HUES6 (cell line): ENCODE results near the gene BANF1.

Experiments
- H3K27ac ChIP-seq: 2 replicates; pipeline ENCODE4 v1.7.0; 2013; ENCODE audit warnings: low read depth, mild to moderate bottlenecking, low read length, inconsistent platforms
- H3K27me3 ChIP-seq: 2 replicates; pipeline ENCODE4 v1.6.1; 2013; ENCODE audit warnings: low read length; ENCODE audit not compliant: control insufficient read depth, insufficient read depth
- H3K36me3 ChIP-seq: 2 replicates; pipeline ENCODE4 v1.6.1; 2013; ENCODE audit warnings: low read length; ENCODE audit not compliant: control insufficient read depth, insufficient read depth
- H3K4me1 ChIP-seq: 2 replicates; pipeline ENCODE4 v1.6.1; 2013; ENCODE audit warnings: low read length; ENCODE audit not compliant: control insufficient read depth, insufficient read depth
- H3K4me3 ChIP-seq: 2 replicates; pipeline ENCODE4 v1.5.1; 2013; ENCODE audit warnings: low read depth, low read length
- H3K9ac ChIP-seq: one replicate; pipeline ENCODE4 v1.6.1; 2013; ENCODE audit warnings: mild to moderate bottlenecking, low read length
- H3K9me3 ChIP-seq: 2 replicates; pipeline ENCODE4 v1.6.1; 2013; ENCODE audit warnings: low read depth, low read length; ENCODE audit not compliant: control insufficient read depth, insufficient read depth

The BANF1 gene

DNA sequence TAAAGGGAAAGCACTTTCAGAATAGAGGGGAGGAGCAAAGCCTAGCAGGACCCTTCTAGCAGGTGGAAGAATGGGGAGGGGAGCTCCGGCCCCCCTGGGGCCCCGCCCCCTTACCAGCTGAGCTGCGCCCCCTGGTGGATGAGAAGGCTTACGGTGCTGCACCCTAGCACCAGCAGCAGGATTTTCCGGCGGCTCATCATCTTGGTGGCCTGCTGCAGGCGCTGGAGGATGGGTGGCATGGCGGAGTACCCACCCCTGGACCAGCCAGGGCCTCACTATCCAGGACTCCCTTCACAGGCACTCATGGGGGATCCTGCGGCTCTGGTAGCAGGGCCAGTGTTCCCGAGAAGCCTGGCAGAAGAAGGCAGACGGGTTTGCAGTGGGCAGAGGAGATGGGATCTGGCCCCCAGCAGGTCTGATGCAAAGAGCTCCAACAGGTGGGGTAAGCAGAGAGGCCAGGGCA lies 42.9 kb downstream of the BANF1 start:
- H3K4me1 ChIP-seq = peaks cover 14% of the 10 kb centered on the region
- no peak overlapping the region for H3K9ac ChIP-seq
- H3K9me3 ChIP-seq = no peaks in the 10 kb centered on the region
- peaks cover 15% of the 10 kb centered on the region; the same call in 1 of the 2 replicates for H3K36me3 ChIP-seq
- H3K4me3 ChIP-seq = no peak overlapping the region
- H3K27me3 ChIP-seq = no peaks in the 10 kb centered on the region; the same call in 1 of the 2 replicates
- no peak overlapping the region for H3K27ac ChIP-seq

DNA sequence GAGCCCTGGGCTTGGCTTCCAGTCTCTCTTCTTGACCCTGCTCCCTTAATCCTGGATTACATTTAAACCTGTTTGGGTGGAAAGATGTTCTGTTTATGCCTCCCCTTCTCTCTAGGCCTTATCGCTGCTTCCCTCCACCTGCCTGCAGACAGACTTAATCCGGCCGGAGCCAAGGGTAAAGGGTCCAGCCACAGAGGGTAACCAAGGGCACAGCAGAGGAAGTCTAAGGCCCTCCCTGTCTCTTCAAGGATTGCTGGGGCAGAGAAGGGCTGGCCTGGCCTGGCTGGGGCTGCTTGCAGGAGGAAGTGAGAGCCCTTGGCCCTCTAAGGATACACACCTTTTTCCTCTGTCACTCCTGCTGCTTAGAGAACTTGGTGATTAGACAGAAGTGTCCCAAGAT lies 44.6 kb downstream of the BANF1 start:
- no peak overlapping the region for H3K9ac ChIP-seq
- H3K27ac ChIP-seq = no peak overlapping the region
- H3K4me1 ChIP-seq = peaks cover 23% of the 10 kb centered on the region
- no peaks in the 10 kb centered on the region for H3K9me3 ChIP-seq
- peaks cover 9% of the 10 kb centered on the region; the same call in 1 of the 2 replicates for H3K36me3 ChIP-seq
- H3K4me3 ChIP-seq = no peak overlapping the region
- no peaks in the 10 kb centered on the region; the same call in 1 of the 2 replicates for H3K27me3 ChIP-seq

- Histone ChIP-seq H3K4me3 (peak overlapping the region; percentile 72; the same call in 1 of the 2 replicates), H3K9ac (no peak overlapping the region), H3K27ac (no peak overlapping the region), H3K4me1 (peaks cover 23% of the 10 kb centered on the region), H3K27me3 (no peaks in the 10 kb centered on the region; the same call in 1 of the 2 replicates), H3K9me3 (no peaks in the 10 kb centered on the region), H3K36me3 (peaks cover 9% of the 10 kb centered on the region; the same call in 1 of the 2 replicates)
Measured at GRCh38 chr11:66047541-66048365, 45.5 kb downstream of the BANF1 start.

DNA sequence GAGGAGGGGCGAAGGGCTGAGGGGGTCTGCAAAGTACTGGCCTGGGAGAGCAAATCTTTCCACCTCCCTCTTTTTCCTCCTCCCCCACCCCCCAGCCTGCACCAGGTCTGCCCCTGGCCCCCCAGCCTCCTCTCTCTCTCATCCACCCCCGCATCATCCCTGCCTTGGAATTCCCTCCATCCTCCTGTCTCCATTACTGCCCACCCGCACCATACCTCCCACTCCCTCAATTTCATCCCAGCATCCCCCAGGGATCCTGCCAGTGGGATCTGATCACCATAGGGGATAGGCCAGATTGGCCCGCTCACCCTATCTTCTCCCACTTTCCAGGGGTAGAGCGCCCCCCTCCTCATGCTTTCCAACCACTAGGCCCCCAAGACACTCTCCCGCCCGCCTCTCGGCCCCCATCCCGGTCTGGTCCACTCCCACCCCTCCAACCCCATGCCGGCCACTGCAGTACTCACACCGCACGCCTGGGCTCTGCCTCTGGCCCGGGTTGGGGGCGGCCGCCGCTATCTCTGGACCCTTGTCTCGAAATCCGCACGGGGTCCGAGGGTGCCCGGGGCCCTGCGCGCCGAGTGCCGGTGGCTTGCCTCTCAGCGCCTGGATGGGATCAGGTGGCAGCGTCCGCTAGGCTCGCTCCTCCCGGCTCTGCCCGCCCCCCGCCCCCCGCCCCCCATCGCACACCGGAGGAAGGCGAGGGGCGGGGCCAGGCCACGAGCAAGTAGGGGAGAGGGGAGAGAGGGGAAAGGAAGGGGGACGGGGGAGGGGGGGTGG lies 46.4 kb downstream of the BANF1 start, which contains the start of gene GAL3ST3:
Gene GAL3ST3 (minus strand): TSS at position 615 of the 777 bp plus-strand sequence. CDS start 3,746 bp downstream, outside the sequence.
- H3K36me3 ChIP-seq = peaks cover 6% of the 10 kb centered on the region; the same call in 1 of the 2 replicates
- no peaks in the 10 kb centered on the region for H3K9me3 ChIP-seq
- H3K9ac ChIP-seq = no peak within 1 kb of the TSS
- H3K4me3 ChIP-seq = peak within 1 kb of the TSS; percentile 72
- peaks cover 29% of the 10 kb centered on the region for H3K4me1 ChIP-seq
- no peak within 1 kb of the TSS for H3K27ac ChIP-seq
- H3K27me3 ChIP-seq = no peaks in the 10 kb centered on the region; the same call in 1 of the 2 replicates

DNA sequence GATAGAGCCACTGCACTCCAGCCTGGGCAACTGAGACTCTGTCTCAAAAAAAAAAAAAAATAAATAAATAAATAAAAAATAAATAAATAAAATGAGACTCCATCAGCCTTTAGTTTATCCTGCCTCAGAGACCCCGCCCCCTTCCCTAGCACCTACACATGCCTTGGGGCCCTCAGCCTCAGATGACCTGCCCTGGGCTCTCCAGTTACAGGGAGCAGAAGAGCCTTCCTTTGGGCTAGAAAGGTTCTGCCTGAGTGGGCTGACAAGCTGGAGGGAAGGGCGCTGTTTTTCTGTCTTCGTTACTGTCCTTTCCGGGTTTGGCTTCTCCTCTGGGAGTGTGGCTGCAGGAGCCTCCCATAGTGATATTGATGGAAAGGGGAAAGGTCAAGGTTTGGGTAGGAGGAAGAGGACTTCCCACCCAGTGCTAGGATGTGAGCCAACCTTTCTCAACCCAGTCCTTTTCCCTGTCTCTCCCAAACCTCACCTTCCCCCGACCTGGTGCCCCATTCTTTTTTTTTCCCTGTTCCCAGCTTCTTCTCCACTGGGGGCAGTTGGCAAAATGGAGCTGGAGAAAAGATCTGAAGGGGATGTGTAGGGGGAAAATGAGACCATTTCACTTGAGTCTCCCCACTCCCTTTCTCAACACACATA lies 48.4 kb downstream of the BANF1 start:
- peak overlapping the region; percentile 99 for H3K9ac ChIP-seq
- peak overlapping the region; percentile 98 for H3K4me3 ChIP-seq
- H3K27ac ChIP-seq = peak overlapping the region; percentile 82; the same call in 1 of the 2 replicates

DNA sequence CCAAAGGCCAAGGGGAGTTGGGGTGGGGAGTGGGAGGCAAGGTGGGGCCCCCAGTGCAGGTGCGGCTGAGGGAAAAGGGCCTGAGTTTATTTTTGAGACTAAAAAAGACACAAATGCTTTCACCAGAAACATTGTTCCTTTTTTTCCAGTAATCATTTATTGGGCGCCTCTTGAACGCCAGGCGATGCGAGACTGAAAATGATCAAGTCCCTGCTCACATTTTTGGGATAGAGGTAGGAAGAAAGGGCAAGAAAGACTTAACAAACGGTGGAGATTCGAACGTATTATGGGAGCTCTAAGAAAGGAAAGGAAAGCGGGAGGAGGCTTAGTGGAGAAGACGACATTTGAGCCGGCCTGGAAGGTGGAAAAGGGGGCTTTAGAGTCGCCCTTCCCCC lies 49.1 kb downstream of the BANF1 start:
- Histone ChIP-seq H3K4me3 (peak overlapping the region; percentile 98), H3K9me3 (no peaks in the 10 kb centered on the region), H3K4me1 (peaks cover 19% of the 10 kb centered on the region), H3K27me3 (no peaks in the 10 kb centered on the region; the same call in 1 of the 2 replicates), H3K36me3 (peaks cover 22% of the 10 kb centered on the region), H3K27ac (peak overlapping the region; percentile 82), H3K9ac (peak overlapping the region; percentile 99)

More for the DNA sequence above, 48.4 kb downstream of the BANF1 start:
- Histone ChIP-seq H3K4me1 (peaks cover 19% of the 10 kb centered on the region), H3K9me3 (no peaks in the 10 kb centered on the region), H3K36me3 (peaks cover 17% of the 10 kb centered on the region), H3K27me3 (no peaks in the 10 kb centered on the region; the same call in 1 of the 2 replicates)

GRCh38 chr11:66051766-66052663 lies 49.7 kb downstream of the BANF1 start, which contains the start of gene SF3B2:
TSS of gene SF3B2 (plus strand) at chr11:66052364. CDS start at chr11:66052385, 21 bp downstream.
- Histone ChIP-seq H3K4me3 (peak within 1 kb of the TSS; percentile 98), H3K27me3 (no peaks in the 10 kb centered on the region; the same call in 1 of the 2 replicates), H3K9ac (peak within 1 kb of the TSS; percentile 99), H3K36me3 (peaks cover 29% of the 10 kb centered on the region), H3K4me1 (peaks cover 19% of the 10 kb centered on the region), H3K9me3 (no peaks in the 10 kb centered on the region), H3K27ac (peak within 1 kb of the TSS; percentile 90)

DNA sequence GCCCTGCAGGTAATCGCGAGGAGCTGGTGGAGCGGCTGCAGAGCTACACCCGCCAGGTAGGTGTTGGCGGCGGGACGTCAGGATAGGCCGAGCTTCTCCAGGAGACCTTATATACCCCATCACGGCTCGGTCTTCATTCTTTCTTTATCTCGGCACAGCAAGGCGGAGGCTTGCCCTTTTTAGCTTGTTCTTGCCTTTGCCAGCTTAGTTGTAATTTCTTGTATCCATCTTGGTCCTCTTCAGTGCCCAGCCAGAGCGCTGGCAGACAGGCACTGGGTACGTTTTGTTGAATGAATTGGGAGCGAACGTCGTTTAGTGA lies 50.3 kb downstream of the BANF1 start:
- peak overlapping the region; percentile 98 for H3K4me3 ChIP-seq

More for the DNA sequence above, 50.3 kb downstream of the BANF1 start:
- peaks cover 19% of the 10 kb centered on the region for H3K4me1 ChIP-seq
- H3K9ac ChIP-seq = peak overlapping the region; percentile 99
- H3K27ac ChIP-seq = peak overlapping the region; percentile 90
- H3K27me3 ChIP-seq = no peaks in the 10 kb centered on the region; the same call in 1 of the 2 replicates
- peaks cover 35% of the 10 kb centered on the region for H3K36me3 ChIP-seq
- no peaks in the 10 kb centered on the region for H3K9me3 ChIP-seq
